Ramos (cell line): ENCODE results near the gene MLLT1.

Experiments used
- in situ Hi-C: fragments of 300-500 bp; cut with MboI; formaldehyde crosslinking; loops from one replicate; pipeline ENCODE4 v1.14.3; 2022; ENCODE audit warnings: low sequenced_read_pairs; ENCODE audit not compliant: unreplicated experiment

The MLLT1 gene

DNA sequence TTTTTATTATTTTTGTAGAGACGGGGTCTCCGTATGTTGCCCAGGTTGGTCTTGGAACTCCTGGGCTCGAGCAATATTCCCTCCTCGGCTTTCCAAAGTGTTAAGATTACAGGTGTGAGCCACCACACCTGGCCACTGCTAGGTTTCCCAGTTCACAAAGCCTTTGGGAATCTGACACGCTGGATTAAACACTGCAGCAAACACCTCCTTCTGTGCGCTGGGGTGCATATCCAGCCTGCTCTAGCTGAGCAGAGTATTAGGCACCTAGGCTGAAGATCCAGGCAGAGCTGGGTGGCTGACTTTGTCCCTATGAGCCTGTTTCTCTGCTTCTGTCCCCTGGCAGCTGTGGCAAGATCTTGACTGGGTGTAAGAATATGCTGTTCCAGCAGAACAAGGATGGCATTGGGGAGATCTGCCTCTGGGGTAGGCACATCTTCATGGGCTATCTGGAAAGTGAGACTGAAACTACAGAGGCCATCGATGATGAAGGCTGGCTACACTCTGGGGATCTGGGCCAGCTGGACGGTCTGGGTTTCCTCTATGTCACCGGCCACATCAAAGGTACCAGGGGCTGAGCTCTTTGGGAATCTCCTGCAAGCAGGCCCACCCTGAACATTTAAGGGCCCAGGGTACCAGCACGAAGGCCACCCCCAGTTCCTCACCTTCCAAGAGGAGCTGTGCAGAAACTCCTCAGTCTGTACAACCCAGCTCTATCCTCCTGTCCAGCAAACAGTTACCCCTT is 94.5 kb downstream of the MLLT1 start:
- in situ Hi-C loops = loop anchor here (25.0 kb wide), 1 partner anchor 902 kb away; no protein-coding TSS in a partner anchor

DNA sequence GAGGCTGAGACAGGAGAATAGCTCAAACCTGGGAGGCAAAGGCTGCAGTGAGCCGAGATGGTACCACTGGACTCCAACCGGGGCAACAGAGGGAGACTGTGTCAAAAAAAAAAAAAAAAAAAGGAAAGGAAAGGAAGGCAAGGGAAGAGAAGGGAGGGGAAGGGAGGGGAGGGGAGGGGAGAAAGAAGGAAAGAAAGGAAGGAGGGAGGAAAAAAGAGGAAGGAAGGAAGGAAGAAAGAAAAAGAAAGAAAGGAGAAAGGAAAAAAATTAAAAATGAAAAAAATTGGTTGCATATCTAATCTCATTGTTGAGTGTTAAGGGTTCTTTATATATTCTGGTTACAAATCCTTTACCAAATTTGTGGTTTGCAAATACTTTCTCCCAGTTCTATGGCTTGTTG is 98.7 kb downstream of the MLLT1 start:
- in situ Hi-C loops = loop anchor here (25.0 kb wide), 1 partner anchor 906 kb away; no protein-coding TSS in a partner anchor

DNA sequence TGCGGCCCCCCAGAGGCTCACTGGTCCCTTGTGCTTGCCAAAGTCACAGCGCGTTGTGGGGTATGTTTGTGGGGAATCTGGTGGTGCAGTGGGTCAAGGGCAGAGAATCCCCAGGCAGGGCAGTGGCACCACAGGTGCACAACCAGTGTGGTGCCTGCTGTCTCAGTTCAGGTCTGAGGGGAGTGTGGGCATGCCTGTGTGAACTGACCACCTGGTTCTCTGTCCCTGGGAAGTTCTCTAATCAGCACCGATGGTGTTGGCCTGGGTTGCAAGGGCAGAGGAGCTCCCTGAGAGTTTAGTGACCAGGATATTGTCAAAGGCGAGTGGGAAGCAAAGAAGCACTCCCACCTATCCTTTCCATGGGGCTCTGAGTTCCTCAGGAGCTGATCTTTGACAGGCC is 106.6 kb downstream of the MLLT1 start:
- in situ Hi-C loops = no loop called here

DNA sequence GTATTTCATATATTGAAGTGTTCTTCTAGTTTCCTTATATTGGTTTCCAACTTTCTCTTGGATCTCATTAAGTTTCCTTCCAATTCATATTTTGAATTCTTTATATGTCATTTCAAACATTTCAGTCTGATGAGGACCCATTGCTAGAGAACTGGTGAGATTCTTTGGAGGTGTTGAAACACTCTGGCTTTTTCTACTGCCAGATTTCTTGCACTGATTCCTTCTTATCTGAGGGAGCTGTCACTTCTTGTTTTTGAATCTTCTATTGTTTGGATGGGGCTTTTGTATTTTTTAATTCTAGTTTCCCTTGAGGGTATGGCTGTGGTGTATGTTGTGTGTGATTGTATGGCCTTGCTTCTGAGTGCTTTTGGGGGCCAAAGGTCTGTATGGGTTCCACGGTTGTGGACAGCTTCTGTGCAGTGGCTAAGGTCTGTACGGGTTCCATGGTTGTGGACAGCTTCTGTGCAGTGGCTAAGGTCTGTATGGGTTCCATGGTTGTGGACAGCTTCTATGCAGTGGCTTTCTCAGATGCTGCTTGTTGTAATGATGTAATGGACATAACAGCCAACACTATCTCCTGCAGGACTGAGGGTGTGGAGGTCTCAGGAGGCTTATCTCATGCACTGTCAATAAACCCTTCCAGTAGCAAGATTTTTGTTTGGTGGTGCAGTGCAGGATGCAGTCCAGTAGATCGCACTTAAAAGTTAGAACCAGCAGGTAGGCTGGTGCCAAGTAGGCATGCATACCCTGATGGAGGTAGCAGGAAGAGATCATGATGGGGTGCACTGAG is 107.5 kb downstream of the MLLT1 start:
- in situ Hi-C loops = no loop called here

DNA sequence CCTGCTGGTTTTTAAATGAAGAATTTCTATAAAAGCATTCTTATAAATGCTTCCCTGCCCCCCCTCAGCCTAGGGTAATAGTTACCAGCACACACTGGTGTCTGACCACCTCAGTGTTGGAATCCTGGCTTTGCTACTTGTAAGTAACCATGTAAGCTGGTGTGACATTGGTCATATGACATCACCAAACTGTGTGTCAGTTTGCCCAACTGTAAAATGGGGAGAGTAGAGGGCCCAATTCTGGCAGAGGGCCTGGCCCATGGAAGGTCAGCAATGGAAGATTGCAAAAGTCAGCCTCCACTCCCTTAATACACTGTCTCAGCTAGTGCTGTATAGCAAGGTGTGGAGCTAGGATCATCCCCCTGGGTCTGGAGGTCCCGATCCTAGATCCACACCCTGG is 112.7 kb downstream of the MLLT1 start:
- in situ Hi-C loops = loop anchor here (5.0 kb wide), 1 partner anchor 130 kb away; no protein-coding TSS in a partner anchor

DNA sequence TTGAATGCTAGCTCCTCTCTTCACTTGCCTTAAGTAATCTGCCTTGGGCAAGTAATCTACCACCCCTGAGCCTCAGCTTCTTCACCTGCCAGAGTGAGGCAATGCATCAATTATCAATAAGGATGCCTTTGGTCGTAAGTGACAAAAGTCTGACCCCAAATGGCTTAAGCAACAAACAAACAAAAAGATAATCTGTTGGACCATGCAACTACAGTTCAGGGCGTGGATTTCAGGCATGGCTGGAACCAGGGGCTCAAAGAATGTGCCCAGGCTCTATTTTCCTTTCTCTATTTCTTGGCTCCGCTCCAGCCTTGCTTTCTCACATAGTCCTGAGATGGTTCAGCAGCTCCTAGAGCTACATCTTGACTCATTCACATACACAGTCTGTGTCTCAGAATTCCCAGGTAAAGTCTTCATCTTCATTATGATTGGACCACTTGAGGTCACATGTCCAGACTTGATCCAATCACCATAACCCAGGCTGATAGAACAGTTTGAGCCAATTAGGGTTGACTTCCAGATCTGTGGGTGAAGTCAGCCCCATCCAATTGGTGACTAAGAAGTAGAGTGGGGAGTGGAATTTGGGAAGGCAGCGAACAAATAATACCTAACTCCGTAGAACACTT is 114.8 kb downstream of the MLLT1 start:
- in situ Hi-C loops = loop anchor here (5.0 kb wide), 1 partner anchor 132 kb away; no protein-coding TSS in a partner anchor

DNA sequence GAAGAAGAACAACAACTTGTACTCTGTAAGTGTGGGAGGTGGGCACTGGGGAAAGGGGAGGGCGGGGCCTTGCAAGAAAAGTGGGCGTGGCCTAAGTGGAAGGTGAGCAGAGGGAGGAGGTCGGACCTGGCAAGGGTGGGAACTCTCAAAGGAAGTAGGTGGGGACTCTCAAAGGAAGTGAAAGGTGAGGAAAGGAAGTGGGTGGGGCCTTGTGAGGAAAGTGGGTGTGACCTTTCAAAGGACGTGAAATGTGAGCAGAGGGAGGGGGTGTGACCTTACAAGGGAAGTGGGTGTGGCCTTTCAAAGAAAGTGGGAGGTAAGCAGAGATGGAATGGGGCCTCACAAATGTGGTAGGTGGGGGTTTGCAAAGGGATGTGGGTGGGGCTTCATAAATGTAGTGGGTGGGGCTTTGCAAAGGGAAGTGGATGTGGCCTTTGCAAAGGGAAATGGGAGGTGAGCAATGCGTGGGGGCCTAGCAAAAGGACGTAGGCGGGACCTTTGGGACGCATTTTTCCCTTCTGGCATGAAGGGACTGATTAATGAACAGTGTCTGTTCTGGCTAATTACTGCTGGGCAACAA is 118.4 kb downstream of the MLLT1 start:
- in situ Hi-C loops = no loop called here
